ENCODE results near the gene TMC8.

- TF ChIP-seq CEBPB (IDR thresholded peaks at IDR 0.05) (no peak), YY1 (IDR thresholded peaks at IDR 0.05; ENCODE audit: low read depth) (no peak), TAF1 (IDR thresholded peaks at IDR 0.05; ENCODE audit: low read depth) (no peak), CREB1 (IDR thresholded peaks at IDR 0.05; ENCODE audit: low read depth) (no peak), FOXM1 (IDR thresholded peaks at IDR 0.05; ENCODE audit: borderline replicate concordance, low read depth) (no peak), RAD21 (IDR thresholded peaks at IDR 0.05; ENCODE audit: low read depth) (no peak)
- TF ChIP-seq, protein P1, sequence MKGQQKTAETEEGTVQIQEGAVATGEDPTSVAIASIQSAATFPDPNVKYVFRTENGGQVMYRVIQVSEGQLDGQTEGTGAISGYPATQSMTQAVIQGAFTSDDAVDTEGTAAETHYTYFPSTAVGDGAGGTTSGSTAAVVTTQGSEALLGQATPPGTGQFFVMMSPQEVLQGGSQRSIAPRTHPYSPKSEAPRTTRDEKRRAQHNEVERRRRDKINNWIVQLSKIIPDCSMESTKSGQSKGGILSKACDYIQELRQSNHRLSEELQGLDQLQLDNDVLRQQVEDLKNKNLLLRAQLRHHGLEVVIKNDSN (IDR thresholded peaks at IDR 0.05): no peak
Measured at GRCh38 chr17:78096093-78096492, 34.5 kb upstream of the TMC8 start.

Measured in Ishikawa (cell line).